Ammon's horn (tissue), 1 donor: ENCODE data around the gene KRTAP2-2.

Experiments
- DNase-seq: peaks from one replicate; pipeline ENCODE4 v3.0.0-alpha.2; 2016; ENCODE audit warnings: low spot score

Gene KRTAP2-2

GRCh38 chr17:41020336-41020735 is 34.7 kb downstream of the KRTAP2-2 start:
- no peak for DNase-seq

GRCh38 chr17:41019415-41019814 is 35.6 kb downstream of the KRTAP2-2 start:
- no peak for DNase-seq

GRCh38 chr17:41018541-41018940 is 36.5 kb downstream of the KRTAP2-2 start:
- DNase-seq, result no peak

GRCh38 chr17:41016578-41017215 is 38.3 kb downstream of the KRTAP2-2 start:
- DNase-seq, result no peak

GRCh38 chr17:41015454-41015853 is 39.6 kb downstream of the KRTAP2-2 start:
- no peak for DNase-seq

DNA sequence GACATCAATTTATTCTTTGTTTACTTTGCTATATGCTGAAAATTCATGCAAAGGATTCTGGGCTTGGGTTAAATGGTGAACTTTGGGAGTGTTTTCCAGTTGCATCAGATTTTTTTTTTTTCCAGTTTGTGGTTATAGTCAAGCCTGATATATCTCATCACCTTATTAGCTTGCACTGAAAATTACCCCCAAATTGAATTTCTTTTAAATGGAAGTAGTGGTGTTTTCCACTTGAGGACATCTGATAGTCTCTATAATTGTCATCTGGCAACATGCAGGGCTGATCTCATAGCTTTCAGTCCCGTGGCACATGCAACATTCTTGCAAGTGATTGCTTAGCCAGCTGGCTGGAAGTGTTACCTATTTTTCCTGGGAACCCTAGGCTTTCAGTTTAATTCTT is 41.4 kb downstream of the KRTAP2-2 start:
- DNase-seq, result no peak

GRCh38 chr17:41013181-41013580 is 41.8 kb downstream of the KRTAP2-2 start:
- no peak for DNase-seq

GRCh38 chr17:41012326-41013120 is 42.5 kb downstream of the KRTAP2-2 start:
- no peak for DNase-seq

DNA sequence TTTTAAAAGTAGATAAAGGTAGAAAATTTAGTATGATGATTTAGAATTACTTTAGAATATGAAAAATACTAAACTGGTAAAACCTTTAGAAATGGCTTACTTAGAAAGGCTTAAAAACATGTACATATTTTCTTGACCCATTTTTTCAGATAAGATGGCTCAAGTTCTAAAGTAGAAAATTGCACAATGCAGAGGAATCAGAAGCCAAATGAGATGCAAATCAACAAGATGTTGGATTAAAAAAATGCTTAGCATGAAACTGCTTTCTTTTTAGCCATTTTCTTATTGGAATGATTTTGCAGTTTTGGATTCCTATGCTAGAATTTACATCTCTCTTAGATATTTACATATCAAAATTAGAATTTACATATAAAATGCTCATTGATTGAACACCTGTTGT is 44.6 kb downstream of the KRTAP2-2 start:
- DNase-seq, result no peak

DNA sequence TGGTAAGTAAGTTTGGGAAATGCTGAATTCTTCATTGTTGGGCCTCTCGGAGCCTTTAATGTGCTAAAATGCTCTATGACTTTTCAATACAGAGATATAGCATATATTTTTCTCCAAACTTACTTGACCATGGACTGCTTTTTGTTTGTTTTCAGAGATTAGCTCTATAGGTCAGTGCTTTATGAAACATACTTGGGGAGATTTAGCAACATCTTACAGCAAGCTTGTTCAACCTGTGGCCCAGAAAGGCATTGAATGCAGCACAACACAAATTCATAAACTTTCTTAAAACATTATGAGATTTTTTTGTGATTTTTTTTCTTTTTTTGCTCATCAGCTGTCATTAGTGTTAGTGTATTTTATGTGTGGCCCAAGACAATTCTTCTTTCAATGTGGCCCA is 45.1 kb downstream of the KRTAP2-2 start:
- no peak for DNase-seq

GRCh38 chr17:41009301-41009760 is 45.7 kb downstream of the KRTAP2-2 start:
- no peak for DNase-seq

DNA sequence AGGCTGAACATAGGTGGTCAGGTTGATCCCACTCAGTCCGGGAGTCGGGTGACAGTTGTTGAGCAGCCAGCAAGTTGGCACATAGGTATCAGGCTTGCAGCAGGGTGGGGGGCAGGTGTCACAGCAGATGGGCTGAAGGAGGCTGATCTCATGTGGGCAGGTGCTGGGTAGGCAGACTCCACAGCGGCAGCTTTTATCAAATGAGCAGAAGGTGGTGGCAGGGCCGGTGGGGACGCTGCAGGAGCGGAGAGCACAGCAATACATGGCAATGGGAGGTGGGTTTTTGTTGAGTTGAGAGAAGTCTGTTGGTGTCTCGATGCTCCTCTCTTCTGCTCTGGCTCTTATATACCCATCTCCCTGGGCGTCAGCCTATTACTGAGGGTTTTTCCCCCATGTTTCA is 46.2 kb downstream of the KRTAP2-2 start, which contains the start of gene KRTAP3-1:
KRTAP3-1 (minus strand) TSS at position 318 of the 400 bp plus-strand sequence; CDS start at position 264, 54 bp downstream.
- no peak for DNase-seq
